ENCODE measurements around the gene TBC1D20. TPM values are rescaled to one million over a fixed set of nuclear protein-coding genes. Genes with fewer than 3 reads are reported as not detected.
"Not testable (repeated sequence)": the region's sequence is repeated elsewhere in the genome, so short reads cannot be mapped to it uniquely, and the experiment has no call there.

Gene TBC1D20
- total and polyA plus RNA-seq, 2 donors (not counting 1 experiment from before 2014, with no cell fraction given): 33.9 to 38.3 TPM

DNA sequence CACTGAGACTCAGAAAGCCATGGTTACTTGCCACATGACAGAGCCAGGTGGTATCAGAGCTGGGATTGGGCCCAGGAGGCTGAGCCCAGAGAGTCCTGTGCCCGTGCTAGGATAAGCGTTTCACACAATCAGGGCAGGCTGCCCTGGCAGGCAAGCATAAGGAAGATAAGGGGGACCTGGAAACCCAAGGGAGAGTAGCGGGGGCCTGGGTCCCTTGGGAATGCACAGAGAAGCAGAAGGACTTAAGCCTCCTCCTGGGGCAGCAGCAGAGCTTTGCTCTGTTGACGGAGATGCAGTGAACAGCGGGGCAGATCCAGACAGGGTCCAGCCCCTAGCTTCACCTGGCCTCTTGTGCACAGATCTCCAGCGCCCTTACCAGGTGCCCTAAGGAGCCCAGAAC lies 73.1 kb downstream of the TBC1D20 start:
- DNase-seq (ENCODE audit: low read depth in 2 of 2): no peak
- Histone ChIP-seq H3K36me3 (ENCODE audit: control insufficient read depth, insufficient read depth, low read length) (peaks cover 7% of the 10 kb centered on the region), H4K20me1 (ENCODE audit: control insufficient read depth, extremely low read depth, insufficient read depth, low read length) (no peaks in the 10 kb centered on the region), H3K4me2 (ENCODE audit: extremely low read depth, insufficient read depth, low read length) (no peak overlapping the region), H2AFZ (ENCODE audit: low read length) (no peak overlapping the region), H3K9ac (ENCODE audit: insufficient read depth, low read length) (no peak overlapping the region), H3K27ac (ENCODE audit: insufficient read depth, low read length) (no peak overlapping the region), H3K79me2 (ENCODE audit: control insufficient read depth, insufficient read depth, low read length) (no peaks in the 10 kb centered on the region), H3K9me3 (ENCODE audit: control insufficient read depth, insufficient read depth, low read depth, low read length) (no peaks in the 10 kb centered on the region), H3K4me1 (ENCODE audit: control insufficient read depth, extremely low read depth, insufficient read depth, low read length) (no peaks in the 10 kb centered on the region), H3K27me3 (ENCODE audit: control insufficient read depth, insufficient read depth, low read length) (no peaks in the 10 kb centered on the region), H3K4me3 (replicated peaks in 1 of 4; ENCODE audit: control extremely low read depth in 1 of 4, insufficient read depth in 1 of 4, low read depth in 3 of 4, low read length in 4 of 4) (no peak overlapping the region)
- no peak for TF ChIP-seq EZH2 (IDR thresholded peaks at IDR 0.05; ENCODE audit: low read length, missing control alignments)
- TF ChIP-seq, protein P1, sequence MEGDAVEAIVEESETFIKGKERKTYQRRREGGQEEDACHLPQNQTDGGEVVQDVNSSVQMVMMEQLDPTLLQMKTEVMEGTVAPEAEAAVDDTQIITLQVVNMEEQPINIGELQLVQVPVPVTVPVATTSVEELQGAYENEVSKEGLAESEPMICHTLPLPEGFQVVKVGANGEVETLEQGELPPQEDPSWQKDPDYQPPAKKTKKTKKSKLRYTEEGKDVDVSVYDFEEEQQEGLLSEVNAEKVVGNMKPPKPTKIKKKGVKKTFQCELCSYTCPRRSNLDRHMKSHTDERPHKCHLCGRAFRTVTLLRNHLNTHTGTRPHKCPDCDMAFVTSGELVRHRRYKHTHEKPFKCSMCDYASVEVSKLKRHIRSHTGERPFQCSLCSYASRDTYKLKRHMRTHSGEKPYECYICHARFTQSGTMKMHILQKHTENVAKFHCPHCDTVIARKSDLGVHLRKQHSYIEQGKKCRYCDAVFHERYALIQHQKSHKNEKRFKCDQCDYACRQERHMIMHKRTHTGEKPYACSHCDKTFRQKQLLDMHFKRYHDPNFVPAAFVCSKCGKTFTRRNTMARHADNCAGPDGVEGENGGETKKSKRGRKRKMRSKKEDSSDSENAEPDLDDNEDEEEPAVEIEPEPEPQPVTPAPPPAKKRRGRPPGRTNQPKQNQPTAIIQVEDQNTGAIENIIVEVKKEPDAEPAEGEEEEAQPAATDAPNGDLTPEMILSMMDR (conservative IDR thresholded peaks at IDR 0.05 in 1 of 2, IDR thresholded peaks at IDR 0.05 in 1 of 2; ENCODE audit: low read depth in 1 of 2, low read length in 2 of 2): no peak

DNA sequence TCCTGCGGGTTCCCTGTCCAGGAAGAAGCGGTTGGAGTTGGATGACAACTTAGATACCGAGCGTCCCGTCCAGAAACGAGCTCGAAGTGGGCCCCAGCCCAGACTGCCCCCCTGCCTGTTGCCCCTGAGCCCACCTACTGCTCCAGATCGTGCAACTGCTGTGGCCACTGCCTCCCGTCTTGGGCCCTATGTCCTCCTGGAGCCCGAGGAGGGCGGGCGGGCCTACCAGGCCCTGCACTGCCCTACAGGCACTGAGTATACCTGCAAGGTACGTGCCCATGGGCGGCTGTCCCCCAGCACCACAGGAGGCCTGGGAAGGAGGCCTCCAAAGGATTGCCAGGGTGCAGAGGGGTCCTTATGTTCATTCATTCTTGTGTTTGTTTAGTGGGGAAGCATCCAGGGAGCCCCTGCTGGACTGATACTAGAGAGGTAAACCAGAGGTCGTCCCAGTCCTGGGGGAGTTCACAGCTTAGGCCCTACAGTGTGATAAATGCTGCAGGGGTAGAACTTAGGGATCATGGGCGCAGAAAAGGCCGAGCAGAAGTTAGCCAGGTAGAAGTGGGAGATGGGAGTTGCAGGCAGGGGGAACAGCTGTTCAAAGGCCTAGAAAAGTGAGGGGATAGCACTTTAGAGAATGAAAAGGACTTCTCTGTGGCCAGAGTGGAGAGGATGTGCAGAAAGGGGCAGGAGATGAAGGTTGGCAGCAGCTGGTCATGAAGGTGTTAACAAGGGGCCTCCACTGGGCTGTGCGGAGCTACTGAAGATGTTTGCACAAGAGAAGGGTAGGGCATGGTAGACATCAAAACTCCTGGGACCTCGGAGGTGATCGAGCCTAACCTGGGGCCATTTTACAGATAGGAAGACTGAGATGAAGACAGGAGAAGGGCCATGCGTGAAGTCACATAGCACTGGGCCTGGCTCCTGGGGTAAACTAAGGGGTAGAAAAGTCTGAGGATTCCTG lies 74.0 kb downstream of the TBC1D20 start:
- no peak overlapping the region for H3K4me2 ChIP-seq (ENCODE audit: extremely low read depth, insufficient read depth, low read length)
- H3K9ac ChIP-seq (ENCODE audit: insufficient read depth, low read length): no peak overlapping the region
- TF ChIP-seq, protein P1 (conservative IDR thresholded peaks at IDR 0.05 in 1 of 2, IDR thresholded peaks at IDR 0.05 in 1 of 2; ENCODE audit: low read depth in 1 of 2, low read length in 2 of 2): no peak
- no peak for TF ChIP-seq EZH2 (IDR thresholded peaks at IDR 0.05; ENCODE audit: low read length, missing control alignments)
- H3K4me3 ChIP-seq (replicated peaks in 1 of 4; ENCODE audit: control extremely low read depth in 1 of 4, insufficient read depth in 1 of 4, low read depth in 3 of 4, low read length in 4 of 4): no peak overlapping the region
- no peak overlapping the region for H3K27ac ChIP-seq (ENCODE audit: insufficient read depth, low read length)
- H3K9me3 ChIP-seq (ENCODE audit: control insufficient read depth, insufficient read depth, low read depth, low read length): no peaks in the 10 kb centered on the region
- no peak for DNase-seq (ENCODE audit: low read depth in 2 of 2)
- no peaks in the 10 kb centered on the region for H3K4me1 ChIP-seq (ENCODE audit: control insufficient read depth, extremely low read depth, insufficient read depth, low read length)
- H2AFZ ChIP-seq (ENCODE audit: low read length): no peak overlapping the region
- H3K36me3 ChIP-seq (ENCODE audit: control insufficient read depth, insufficient read depth, low read length): peaks cover 7% of the 10 kb centered on the region
- no peaks in the 10 kb centered on the region for H3K27me3 ChIP-seq (ENCODE audit: control insufficient read depth, insufficient read depth, low read length)
- peaks cover 2% of the 10 kb centered on the region for H3K79me2 ChIP-seq (ENCODE audit: control insufficient read depth, insufficient read depth, low read length)
- H4K20me1 ChIP-seq (ENCODE audit: control insufficient read depth, extremely low read depth, insufficient read depth, low read length): no peaks in the 10 kb centered on the region

DNA sequence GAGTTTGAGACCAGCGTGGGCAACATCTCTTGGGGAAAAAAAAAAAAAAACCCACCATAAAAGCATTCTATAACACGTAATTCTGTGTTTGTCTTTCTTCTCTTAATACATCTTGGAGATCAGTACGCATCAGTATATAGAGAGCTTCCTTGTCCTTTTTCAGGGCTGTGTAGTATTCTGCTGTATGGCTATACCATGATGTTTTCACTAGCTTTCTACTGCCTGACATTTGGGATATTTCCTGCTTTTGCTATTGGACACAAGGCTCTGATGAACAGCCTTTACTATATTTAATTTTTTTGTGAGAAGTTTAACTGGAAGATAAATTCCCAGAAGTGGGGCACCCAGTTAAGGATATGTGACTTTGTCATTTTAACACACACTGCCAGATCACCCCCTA lies 74.8 kb downstream of the TBC1D20 start:
- H4K20me1 ChIP-seq (ENCODE audit: control insufficient read depth, extremely low read depth, insufficient read depth, low read length): no peaks in the 10 kb centered on the region
- H3K4me1 ChIP-seq (ENCODE audit: control insufficient read depth, extremely low read depth, insufficient read depth, low read length): no peaks in the 10 kb centered on the region
- no peak overlapping the region for H2AFZ ChIP-seq (ENCODE audit: low read length)
- H3K36me3 ChIP-seq (ENCODE audit: control insufficient read depth, insufficient read depth, low read length): peaks cover 7% of the 10 kb centered on the region
- H3K79me2 ChIP-seq (ENCODE audit: control insufficient read depth, insufficient read depth, low read length): peaks cover 2% of the 10 kb centered on the region
- no peak overlapping the region for H3K27ac ChIP-seq (ENCODE audit: insufficient read depth, low read length)
- H3K9me3 ChIP-seq (ENCODE audit: control insufficient read depth, insufficient read depth, low read depth, low read length): no peaks in the 10 kb centered on the region
- no peaks in the 10 kb centered on the region for H3K27me3 ChIP-seq (ENCODE audit: control insufficient read depth, insufficient read depth, low read length)
- H3K4me3 ChIP-seq (replicated peaks in 1 of 4; ENCODE audit: control extremely low read depth in 1 of 4, insufficient read depth in 1 of 4, low read depth in 3 of 4, low read length in 4 of 4): no peak overlapping the region
- no peak overlapping the region for H3K4me2 ChIP-seq (ENCODE audit: extremely low read depth, insufficient read depth, low read length)
- H3K9ac ChIP-seq (ENCODE audit: insufficient read depth, low read length): no peak overlapping the region
- no peak for DNase-seq (ENCODE audit: low read depth in 2 of 2)
- no peak for TF ChIP-seq EZH2 (IDR thresholded peaks at IDR 0.05; ENCODE audit: low read length, missing control alignments)
- TF ChIP-seq, protein P1 (conservative IDR thresholded peaks at IDR 0.05 in 1 of 2, IDR thresholded peaks at IDR 0.05 in 1 of 2; ENCODE audit: low read depth in 1 of 2, low read length in 2 of 2): no peak

DNA sequence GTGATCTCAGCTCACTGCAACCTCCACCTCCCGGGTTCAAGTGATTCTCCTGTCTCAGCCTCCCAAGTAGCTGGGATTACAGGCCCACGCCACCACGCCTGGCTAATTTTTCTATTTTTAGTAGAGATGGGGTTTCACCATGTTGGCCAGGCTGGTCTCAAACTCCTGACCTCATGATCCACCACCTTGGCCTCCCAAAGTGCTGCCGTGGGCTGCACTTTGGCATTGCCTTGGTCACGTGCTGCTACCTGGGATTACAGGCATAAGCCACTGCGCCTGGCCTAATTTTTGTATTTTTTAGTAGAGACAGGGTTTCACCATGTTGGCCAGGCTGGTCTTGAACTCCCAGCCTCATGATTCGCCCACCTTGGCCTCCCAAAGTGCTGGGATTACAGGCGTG lies 75.7 kb downstream of the TBC1D20 start:
- H4K20me1 ChIP-seq (ENCODE audit: control insufficient read depth, extremely low read depth, insufficient read depth, low read length); H3K4me2 ChIP-seq (ENCODE audit: extremely low read depth, insufficient read depth, low read length); H3K4me3 ChIP-seq (replicated peaks in 1 of 4; ENCODE audit: control extremely low read depth in 1 of 4, insufficient read depth in 1 of 4, low read depth in 3 of 4, low read length in 4 of 4); H3K9me3 ChIP-seq (ENCODE audit: control insufficient read depth, insufficient read depth, low read depth, low read length); H3K27ac ChIP-seq (ENCODE audit: insufficient read depth, low read length); DNase-seq (ENCODE audit: low read depth in 2 of 2); H3K27me3 ChIP-seq (ENCODE audit: control insufficient read depth, insufficient read depth, low read length); H2AFZ ChIP-seq (ENCODE audit: low read length); H3K4me1 ChIP-seq (ENCODE audit: control insufficient read depth, extremely low read depth, insufficient read depth, low read length); H3K36me3 ChIP-seq (ENCODE audit: control insufficient read depth, insufficient read depth, low read length); H3K9ac ChIP-seq (ENCODE audit: insufficient read depth, low read length); H3K79me2 ChIP-seq (ENCODE audit: control insufficient read depth, insufficient read depth, low read length): not testable (repeated sequence)
